NCI-H2107 (cell line): Measurements from ENCODE around the gene CPM.

ENCODE experiments used
- DNase-seq: peaks from one replicate; lab custom pipeline; 2025; lab: John Stamatoyannopoulos, UW

CPM gene

GRCh38 chr12:68904351-68904962 lies 28.5 kb downstream of the CPM start:
- no peak for DNase-seq

- DNase-seq, result no peak
These were observed 29.5 kb downstream of the CPM start for GRCh38 chr12:68903511-68903910.

- no peak for DNase-seq
These were observed 31.4 kb downstream of the CPM start for GRCh38 chr12:68901551-68901950.

- DNase-seq, result no peak
These were observed 31.8 kb downstream of the CPM start for GRCh38 chr12:68901145-68901544.

GRCh38 chr12:68900241-68900640 lies 32.7 kb downstream of the CPM start:
- no peak for DNase-seq

GRCh38 chr12:68899251-68899771 lies 33.7 kb downstream of the CPM start:
- no peak for DNase-seq

GRCh38 chr12:68896881-68897540 lies 36.0 kb downstream of the CPM start:
- no peak for DNase-seq

- no peak for DNase-seq
These were observed 38.6 kb downstream of the CPM start for GRCh38 chr12:68894276-68894855.

- no peak for DNase-seq
These were observed 39.2 kb downstream of the CPM start for GRCh38 chr12:68893741-68894140.

GRCh38 chr12:68893201-68893600 lies 39.8 kb downstream of the CPM start:
- no peak for DNase-seq

GRCh38 chr12:68891141-68891540 lies 41.8 kb downstream of the CPM start:
- no peak for DNase-seq

GRCh38 chr12:68890701-68891113 lies 42.3 kb downstream of the CPM start:
- DNase-seq, result no peak

- DNase-seq, result no peak
These were observed 44.7 kb downstream of the CPM start for GRCh38 chr12:68888243-68888642.

GRCh38 chr12:68887641-68888040 lies 45.3 kb downstream of the CPM start:
- DNase-seq, result no peak

GRCh38 chr12:68886636-68887572 lies 46.1 kb downstream of the CPM start:
- no peak for DNase-seq

GRCh38 chr12:68885381-68885780 lies 47.6 kb downstream of the CPM start:
- no peak for DNase-seq

- DNase-seq, result no peak
These were observed 48.7 kb downstream of the CPM start for GRCh38 chr12:68884251-68884650.

- DNase-seq, result no peak
These were observed 49.8 kb downstream of the CPM start for GRCh38 chr12:68883151-68883550.

GRCh38 chr12:68882251-68882964 lies 50.6 kb downstream of the CPM start:
- DNase-seq, result no peak

- DNase-seq, result no peak
These were observed 52.2 kb downstream of the CPM start for GRCh38 chr12:68880660-68881325.

GRCh38 chr12:68878846-68879245 lies 54.1 kb downstream of the CPM start:
- DNase-seq, result no peak
